ENCODE measurements around the gene ERC1. TPM values are rescaled to one million over a fixed set of nuclear protein-coding genes. Genes with fewer than 3 reads are reported as not detected.

ERC1 gene
- total RNA-seq, 4 donors from 2014 or later: 28.5 to 71.7 (median 38.5) TPM

DNA sequence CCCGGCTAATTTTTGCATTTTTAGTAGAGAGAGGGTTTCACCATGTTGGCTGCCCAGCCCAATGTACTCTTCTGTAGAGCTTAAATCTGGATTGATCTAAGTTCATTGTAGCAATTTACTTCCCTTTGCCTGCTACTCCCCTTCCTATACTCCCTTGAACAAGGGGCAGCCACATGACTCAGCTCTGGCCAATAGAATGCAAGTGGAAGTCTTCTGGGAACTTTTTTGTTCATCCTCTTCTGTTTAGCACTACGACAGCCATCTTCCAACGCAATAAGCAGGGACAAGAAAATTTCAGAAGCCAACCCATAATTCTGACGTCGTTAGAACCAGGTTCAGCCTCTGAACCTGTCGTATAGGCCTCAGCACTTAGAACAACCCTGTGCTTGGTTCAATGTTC is 35.1 kb upstream of the ERC1 start:
- TF ChIP-seq POLR2AphosphoS5 (IDR thresholded peaks at IDR 0.05) (no peak), CTCF (IDR thresholded peaks at IDR 0.05) (no peak), EP300 (IDR thresholded peaks at IDR 0.05) (no peak), POLR2A (IDR thresholded peaks at IDR 0.05) (no peak)
- no peaks in the 10 kb centered on the region for H3K9me3 ChIP-seq
- no peaks in the 10 kb centered on the region for H3K27me3 ChIP-seq
- 97% methylated on average over 6 of the region's 6 CpGs for WGBS
- H3K4me3 ChIP-seq: no peak overlapping the region
- H3K4me1 ChIP-seq: peaks cover 6% of the 10 kb centered on the region
- H3K27ac ChIP-seq: no peak overlapping the region
- no peaks in the 10 kb centered on the region for H3K36me3 ChIP-seq
- no peak for DNase-seq (ENCODE audit: low spot score in 2 of 2)

DNA sequence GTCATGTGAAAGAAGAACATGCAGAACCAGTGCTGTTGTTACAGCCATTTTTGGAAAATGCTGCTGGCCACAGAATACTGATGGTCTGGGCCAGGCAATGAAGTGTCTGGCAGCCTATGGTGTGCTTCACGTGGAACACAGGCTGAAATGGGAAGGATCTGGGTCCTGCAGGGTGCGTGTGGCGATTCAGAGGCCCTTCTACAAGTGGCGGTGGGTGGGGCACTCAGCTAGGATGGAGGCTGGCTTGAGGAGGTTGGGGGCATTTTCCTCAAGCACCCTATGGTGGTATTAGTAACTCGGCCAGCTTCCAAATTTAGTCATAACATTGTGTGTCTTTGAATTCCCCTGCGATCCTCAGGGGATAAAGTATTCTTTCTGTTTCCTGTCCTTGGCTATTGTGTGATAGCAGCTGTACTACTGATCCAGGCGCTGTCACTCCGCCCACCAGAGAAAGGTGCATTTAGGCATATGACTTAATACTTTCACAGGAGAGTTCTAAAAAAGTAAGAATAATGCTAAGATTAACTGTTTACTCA is 32.4 kb upstream of the ERC1 start:
- TF ChIP-seq EP300 (IDR thresholded peaks at IDR 0.05) (no peak), CTCF (IDR thresholded peaks at IDR 0.05) (no peak), POLR2A (IDR thresholded peaks at IDR 0.05) (no peak), POLR2AphosphoS5 (IDR thresholded peaks at IDR 0.05) (no peak)
- WGBS: 67% methylated on average over 7 of the region's 8 CpGs
- Histone ChIP-seq H3K36me3 (no peaks in the 10 kb centered on the region), H3K27me3 (no peaks in the 10 kb centered on the region), H3K4me3 (no peak overlapping the region), H3K9me3 (no peaks in the 10 kb centered on the region), H3K27ac (no peak overlapping the region), H3K4me1 (peaks cover 6% of the 10 kb centered on the region)
- no peak for DNase-seq (ENCODE audit: low spot score in 2 of 2)

- DNase-seq (ENCODE audit: low spot score in 2 of 2): no peak
- no peak overlapping the region for H3K27ac ChIP-seq
- H3K9me3 ChIP-seq: no peaks in the 10 kb centered on the region
- H3K4me3 ChIP-seq: no peak overlapping the region
- TF ChIP-seq POLR2AphosphoS5 (IDR thresholded peaks at IDR 0.05): no peak
- TF ChIP-seq CTCF (IDR thresholded peaks at IDR 0.05): no peak
- TF ChIP-seq POLR2A (IDR thresholded peaks at IDR 0.05): no peak
- no peak for TF ChIP-seq EP300 (IDR thresholded peaks at IDR 0.05)
- 70% methylated on average over 6 of the region's 6 CpGs for WGBS
- no peaks in the 10 kb centered on the region for H3K36me3 ChIP-seq
- H3K4me1 ChIP-seq: no peaks in the 10 kb centered on the region
- no peaks in the 10 kb centered on the region for H3K27me3 ChIP-seq
Observed at GRCh38 chr12:966724-967123, 24.3 kb upstream of the ERC1 start.

DNA sequence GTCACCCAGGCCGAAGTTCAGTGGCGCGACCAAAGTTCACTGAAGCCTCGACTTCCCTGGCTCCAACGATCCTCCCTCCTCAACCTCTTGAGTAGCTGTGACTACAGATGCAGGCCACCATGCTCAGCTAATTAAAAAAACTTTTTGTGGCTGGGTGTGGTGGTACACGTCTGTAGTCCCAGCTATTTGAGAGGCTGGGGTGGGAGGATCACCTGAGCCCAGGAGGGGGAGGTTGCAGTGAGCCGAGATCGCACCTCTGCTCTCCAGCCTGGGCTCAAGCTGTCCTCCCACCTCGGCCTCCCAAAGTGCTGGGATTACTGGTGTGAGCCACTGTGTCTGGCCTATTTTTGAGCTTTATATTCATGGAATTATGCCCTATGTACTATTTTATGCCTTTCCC is 23.4 kb upstream of the ERC1 start:
- Histone ChIP-seq H3K9me3 (no peaks in the 10 kb centered on the region), H3K4me3 (no peak overlapping the region), H3K4me1 (no peaks in the 10 kb centered on the region), H3K27ac (no peak overlapping the region), H3K36me3 (no peaks in the 10 kb centered on the region), H3K27me3 (no peaks in the 10 kb centered on the region)
- WGBS: 89% methylated on average over 9 of the region's 9 CpGs
- TF ChIP-seq EP300 (IDR thresholded peaks at IDR 0.05): no peak
- no peak for TF ChIP-seq POLR2AphosphoS5 (IDR thresholded peaks at IDR 0.05)
- TF ChIP-seq CTCF (IDR thresholded peaks at IDR 0.05): no peak
- TF ChIP-seq POLR2A (IDR thresholded peaks at IDR 0.05): no peak
- DNase-seq (ENCODE audit: low spot score in 2 of 2): no peak

- H3K36me3 ChIP-seq: no peaks in the 10 kb centered on the region
- TF ChIP-seq EP300 (IDR thresholded peaks at IDR 0.05): no peak
- TF ChIP-seq POLR2A (IDR thresholded peaks at IDR 0.05): no peak
- TF ChIP-seq CTCF (IDR thresholded peaks at IDR 0.05): no peak
- no peak for TF ChIP-seq POLR2AphosphoS5 (IDR thresholded peaks at IDR 0.05)
- H3K27me3 ChIP-seq: no peaks in the 10 kb centered on the region
- no peaks in the 10 kb centered on the region for H3K9me3 ChIP-seq
- H3K4me1 ChIP-seq: no peaks in the 10 kb centered on the region
- no peak overlapping the region for H3K27ac ChIP-seq
- 89% methylated on average over 4 of the region's 4 CpGs for WGBS
- no peak for DNase-seq (ENCODE audit: low spot score in 2 of 2)
- no peak overlapping the region for H3K4me3 ChIP-seq
Observed at GRCh38 chr12:968545-968944, 22.5 kb upstream of the ERC1 start.

All from suprapubic skin (tissue), 4 donors.